Measurements from ENCODE around the gene ITPKB.

- TF ChIP-seq PAX5 (IDR thresholded peaks at IDR 0.05; ENCODE audit: insufficient read depth, low read length, severe bottlenecking) (no peak), POLR2A (IDR thresholded peaks at IDR 0.05; ENCODE audit: low read depth, low read length) (no peak), POU2F2 (IDR thresholded peaks at IDR 0.05; ENCODE audit: low read depth, low read length) (no peak), POLR2AphosphoS5 (IDR thresholded peaks at IDR 0.05; ENCODE audit: low read depth, low read length) (no peak), TAF1 (IDR thresholded peaks at IDR 0.05; ENCODE audit: low read depth, low read length) (no peak), SPI1 (IDR thresholded peaks at IDR 0.05; ENCODE audit: low read depth, low read length) (no peak)
Observed at GRCh38 chr1:226618380-226618779, 120.7 kb downstream of the ITPKB start.

All from GM12891 (cell line).